MM.1S (cell line): ENCODE data around the gene NPHP1.
"Not testable (repeated sequence)": the region's sequence is repeated elsewhere in the genome, so short reads cannot be mapped to it uniquely, and the experiment has no call there.

Source experiments
- DNase-seq: peaks from one replicate; pipeline ENCODE4 v3.0.0-alpha.2; 2015
- H2AFZ ChIP-seq: fragments of 300-600 bp; sonication (generic); 2 replicates; pipeline ENCODE4 v1.6.0; 2016; ENCODE audit warnings: antibody characterized with exemption, low read length
- H3F3A ChIP-seq: fragments of 300-600 bp; sonication (generic); 2 replicates; pipeline ENCODE4 v1.6.1; 2016; ENCODE audit warnings: mild to moderate bottlenecking, antibody characterized with exemption, low read length, moderate library complexity, mixed read lengths; ENCODE audit not compliant: insufficient read depth
- H3K27ac ChIP-seq: fragments of 300-600 bp; sonication (generic); 2 replicates; pipeline ENCODE4 v1.5.1; 2016; ENCODE audit warnings: mild to moderate bottlenecking, low read length
- H3K27me3 ChIP-seq: fragments of 300-600 bp; sonication (generic); replicated peaks from 2 replicates; pipeline ENCODE4 v1.6.0; 2016; ENCODE audit warnings: low read length; ENCODE audit not compliant: insufficient read depth
- H3K36me3 ChIP-seq: fragments of 300-600 bp; sonication (generic); replicated peaks from 2 replicates; pipeline ENCODE4 v1.6.1; 2016; ENCODE audit warnings: mild to moderate bottlenecking, low read length, mixed read lengths; ENCODE audit not compliant: insufficient read depth
- H3K4me1 ChIP-seq: fragments of 300-600 bp; sonication (generic); 2 replicates; pipeline ENCODE4 v1.6.1; 2016; ENCODE audit warnings: low read length, mixed read lengths
- H3K4me2 ChIP-seq: fragments of 300-600 bp; sonication (generic); 2 replicates; pipeline ENCODE4 v1.6.0; 2016; ENCODE audit warnings: low read depth, low read length
- H3K4me3 ChIP-seq: fragments of 300-600 bp; sonication (generic); 2 replicates; pipeline ENCODE4 v1.5.1; 2016; ENCODE audit warnings: low read length, mixed read lengths
- H3K79me2 ChIP-seq: fragments of 300-600 bp; sonication (generic); 2 replicates; pipeline ENCODE4 v1.6.1; 2016; ENCODE audit warnings: mixed run types, low read length, mixed read lengths
- H3K9ac ChIP-seq: fragments of 300-600 bp; sonication (generic); 2 replicates; pipeline ENCODE4 v1.6.1; 2016; ENCODE audit warnings: low read length, mixed read lengths
- H3K9me2 ChIP-seq: fragments of 300-600 bp; sonication (generic); replicated peaks from 2 replicates; pipeline ENCODE4 v1.6.1; 2016; ENCODE audit warnings: mild to moderate bottlenecking, low read length, mixed read lengths; ENCODE audit not compliant: insufficient read depth
- H3K9me3 ChIP-seq: fragments of 300-600 bp; sonication (generic); replicated peaks from 2 replicates; pipeline ENCODE4 v1.6.1; 2016; ENCODE audit warnings: mild to moderate bottlenecking, low read length, mixed read lengths; ENCODE audit not compliant: insufficient read depth
- H4K20me1 ChIP-seq: fragments of 300-600 bp; sonication (generic); 2 replicates; pipeline ENCODE4 v1.6.1; 2016; ENCODE audit warnings: mild to moderate bottlenecking, low read length, moderate library complexity, mixed read lengths; ENCODE audit not compliant: insufficient read depth
- CTCF ChIP-seq: fragments of 300-600 bp; sonication (generic); IDR thresholded peaks from 2 replicates; pipeline ENCODE4 v1.5.1; 2016; ENCODE audit warnings: antibody characterized with exemption, low read length, mixed read lengths
- EZH2 ChIP-seq: fragments of 300-600 bp; sonication (generic); optimal IDR thresholded peaks from 2 replicates; pipeline ENCODE3; 2017; ENCODE audit warnings: low read depth, mild to moderate bottlenecking, antibody characterized with exemption, low read length, mixed read lengths
- EZH2phosphoT487 ChIP-seq: fragments of 300-600 bp; sonication (generic); IDR thresholded peaks from 2 replicates; pipeline ENCODE4 v1.6.1; 2018; ENCODE audit warnings: antibody characterized with exemption, low read length

The NPHP1 gene

GRCh38 chr2:110197452-110197851 is 7.4 kb downstream of the NPHP1 start:
- Histone ChIP-seq H2AFZ (no peak overlapping the region), H3K27ac (no peak overlapping the region), H3F3A (no peaks in the 10 kb centered on the region), H3K27me3 (no peaks in the 10 kb centered on the region), H3K4me2 (no peak overlapping the region), H3K9me3 (no peaks in the 10 kb centered on the region), H3K79me2 (no peaks in the 10 kb centered on the region), H3K36me3 (no peaks in the 10 kb centered on the region), H3K4me3 (no peak overlapping the region), H4K20me1 (no peaks in the 10 kb centered on the region), H3K4me1 (no peaks in the 10 kb centered on the region), H3K9me2 (no peaks in the 10 kb centered on the region), H3K9ac (no peak overlapping the region)
- DNase-seq: no peak
- TF ChIP-seq EZH2phosphoT487 (no peak), CTCF (no peak), EZH2 (no peak)

GRCh38 chr2:110190169-110190568 is 14.6 kb downstream of the NPHP1 start:
- not testable (repeated sequence) for DNase-seq, H3F3A ChIP-seq, H3K27me3 ChIP-seq, H3K79me2 ChIP-seq, H3K4me1 ChIP-seq, H3K9me3 ChIP-seq, H2AFZ ChIP-seq, H3K9me2 ChIP-seq, H3K9ac ChIP-seq, H3K4me3 ChIP-seq, H3K36me3 ChIP-seq, H3K27ac ChIP-seq, H3K4me2 ChIP-seq, H4K20me1 ChIP-seq

DNA sequence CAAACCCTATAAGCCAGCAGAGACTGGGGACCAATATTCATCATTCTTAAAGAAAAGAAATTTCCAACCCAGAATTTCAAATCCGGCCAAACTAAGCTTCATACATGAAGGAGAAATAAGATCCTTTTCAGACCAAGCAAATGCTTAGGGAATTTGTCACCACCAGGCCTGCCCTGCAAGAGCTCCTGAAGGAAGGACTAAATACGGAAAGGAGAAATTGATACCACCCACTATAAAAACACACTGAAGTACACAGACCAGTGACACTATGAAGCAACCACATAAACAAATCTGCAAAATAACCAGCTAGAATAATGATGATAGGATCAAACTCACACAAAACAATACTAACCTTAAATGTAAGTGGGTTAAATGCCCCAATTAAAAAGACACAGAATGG is 22.4 kb downstream of the NPHP1 start:
- Histone ChIP-seq H3F3A (no peaks in the 10 kb centered on the region), H3K4me3 (no peak overlapping the region), H4K20me1 (no peaks in the 10 kb centered on the region), H3K4me2 (no peak overlapping the region), H3K27ac (no peak overlapping the region), H3K9me2 (no peaks in the 10 kb centered on the region), H3K9me3 (no peaks in the 10 kb centered on the region), H3K36me3 (no peaks in the 10 kb centered on the region), H2AFZ (no peak overlapping the region), H3K9ac (no peak overlapping the region), H3K4me1 (no peaks in the 10 kb centered on the region), H3K79me2 (no peaks in the 10 kb centered on the region), H3K27me3 (no peaks in the 10 kb centered on the region)
- no peak for DNase-seq
- TF ChIP-seq EZH2: no peak
- no peak for TF ChIP-seq CTCF
- TF ChIP-seq EZH2phosphoT487: no peak

DNA sequence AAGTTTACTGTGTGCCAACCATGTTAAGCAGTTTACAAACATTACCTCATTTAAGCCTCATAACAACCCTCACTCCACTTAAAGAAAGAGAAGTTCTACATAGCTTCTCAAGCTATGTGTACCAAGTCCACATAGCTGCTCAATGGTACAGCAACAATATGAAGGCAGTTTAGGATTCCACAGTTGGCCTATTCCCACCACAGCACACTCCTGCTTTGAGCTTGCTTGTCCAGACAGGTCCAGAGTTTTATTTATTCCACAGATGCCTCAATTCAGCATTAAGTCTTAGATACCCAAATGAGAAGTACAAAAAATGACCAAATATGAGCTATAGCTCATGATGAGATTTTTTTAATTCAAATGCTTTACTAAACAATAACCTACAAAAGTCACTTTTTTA is 24.8 kb downstream of the NPHP1 start:
- Histone ChIP-seq H3K27ac (no peak overlapping the region), H4K20me1 (no peaks in the 10 kb centered on the region), H3K4me2 (no peak overlapping the region), H3K9ac (no peak overlapping the region), H3K4me1 (no peaks in the 10 kb centered on the region), H3K4me3 (no peak overlapping the region), H3K36me3 (no peaks in the 10 kb centered on the region), H3K27me3 (no peaks in the 10 kb centered on the region), H3K79me2 (no peaks in the 10 kb centered on the region), H3K9me2 (no peaks in the 10 kb centered on the region), H3F3A (no peaks in the 10 kb centered on the region), H2AFZ (no peak overlapping the region), H3K9me3 (no peaks in the 10 kb centered on the region)
- TF ChIP-seq EZH2phosphoT487 (no peak), CTCF (no peak), EZH2 (no peak)
- no peak for DNase-seq
